Heart left ventricle (tissue), 13 donors: Measurements from ENCODE around the gene PGC.

ENCODE experiments used
- POLR2A ChIP-seq, 2 donors: fragments of 450-650 bp; IDR thresholded peaks; one replicate each; pipeline ENCODE4 v1.6.1; 2017; ENCODE audit warnings: antibody characterized with exemption in 2 of 2, mild to moderate bottlenecking in 2 of 2, moderate library complexity in 2 of 2
- TF ChIP-seq, protein P1 (sequence below), 12 donors: fragments of 200-600 bp; sonication (generic) in 4 of 12; IDR thresholded peaks; one replicate each; pipeline versions ENCODE4 v1.5.0 to v1.8.0; 2018 to 2022; ENCODE audit warnings: antibody characterized with exemption in 12 of 12, mild to moderate bottlenecking in 5 of 12
- donor health status: ischemic (EF 13 %, LVEDD 7.1; RV severe dilation, severe dysfunction).
- donor health status: DM: no; HTN: yes; CAD: no.
- donor health status: DM: no; HTN: no; CAD: no.
- donor health status: ischemic (EF 25% LVEDD 6.9; RV normal size, moderate dysfunction).
- donor health status: ischemic (EF 25% LVEDD 5.7; RV mildly dilated, moderate dysfunction).
- donor health status: ischemic (EF 35%, LVEDD 5.7; RV mildly dilated, moderate dysfunction).
- donor health status: nonischemic (EF 11% LVEDD 7.7; RV severe dilation, severe dysfunction).
- donor health status: DM: yes; HTN: yes; CAD: no.
- donor health status: PGD.
- donor health status: ischemic (EF 29% LVEDD 5.4; RV normal size, mild dysfunction).
- donor health status: nonischemic (EF 23%, LVEDD 6.1; RV moderate dilation, normal function).

DNA sequence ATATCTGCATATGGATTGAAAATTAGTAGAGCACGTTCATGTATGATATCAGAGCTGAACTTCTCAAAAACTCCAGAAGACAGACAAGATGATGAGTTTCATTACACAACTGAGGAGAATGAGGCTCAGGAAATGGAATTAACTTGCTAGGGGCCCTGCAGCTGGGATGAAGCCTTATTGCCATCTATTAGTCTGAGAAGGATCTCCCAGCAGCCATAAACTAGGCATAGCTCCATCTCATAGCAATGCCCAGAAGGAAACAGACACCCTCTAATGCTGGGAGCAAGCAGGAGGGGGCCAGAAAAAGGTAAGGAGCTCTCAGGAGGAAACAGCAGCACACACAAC, 29.8 kb downstream of the PGC start:
- TF ChIP-seq, protein P1, sequence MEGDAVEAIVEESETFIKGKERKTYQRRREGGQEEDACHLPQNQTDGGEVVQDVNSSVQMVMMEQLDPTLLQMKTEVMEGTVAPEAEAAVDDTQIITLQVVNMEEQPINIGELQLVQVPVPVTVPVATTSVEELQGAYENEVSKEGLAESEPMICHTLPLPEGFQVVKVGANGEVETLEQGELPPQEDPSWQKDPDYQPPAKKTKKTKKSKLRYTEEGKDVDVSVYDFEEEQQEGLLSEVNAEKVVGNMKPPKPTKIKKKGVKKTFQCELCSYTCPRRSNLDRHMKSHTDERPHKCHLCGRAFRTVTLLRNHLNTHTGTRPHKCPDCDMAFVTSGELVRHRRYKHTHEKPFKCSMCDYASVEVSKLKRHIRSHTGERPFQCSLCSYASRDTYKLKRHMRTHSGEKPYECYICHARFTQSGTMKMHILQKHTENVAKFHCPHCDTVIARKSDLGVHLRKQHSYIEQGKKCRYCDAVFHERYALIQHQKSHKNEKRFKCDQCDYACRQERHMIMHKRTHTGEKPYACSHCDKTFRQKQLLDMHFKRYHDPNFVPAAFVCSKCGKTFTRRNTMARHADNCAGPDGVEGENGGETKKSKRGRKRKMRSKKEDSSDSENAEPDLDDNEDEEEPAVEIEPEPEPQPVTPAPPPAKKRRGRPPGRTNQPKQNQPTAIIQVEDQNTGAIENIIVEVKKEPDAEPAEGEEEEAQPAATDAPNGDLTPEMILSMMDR (IDR thresholded peaks at IDR 0.05): no peak
- TF ChIP-seq POLR2A (IDR thresholded peaks at IDR 0.05): no peak
